Measurements from ENCODE around the gene RNU1-3. TPM values are rescaled to one million over a fixed set of nuclear protein-coding genes. Genes with fewer than 3 reads are reported as not detected.
"Not testable (repeated sequence)": the region's sequence is repeated elsewhere in the genome, so short reads cannot be mapped to it uniquely, and the experiment has no call there.

RNU1-3 gene
- total and polyA plus RNA-seq, 2 of the 8 experiments (the other 6 are each of a cell fraction or from before 2014, with no cell fraction given) = 145 to 1,303 TPM

DNA sequence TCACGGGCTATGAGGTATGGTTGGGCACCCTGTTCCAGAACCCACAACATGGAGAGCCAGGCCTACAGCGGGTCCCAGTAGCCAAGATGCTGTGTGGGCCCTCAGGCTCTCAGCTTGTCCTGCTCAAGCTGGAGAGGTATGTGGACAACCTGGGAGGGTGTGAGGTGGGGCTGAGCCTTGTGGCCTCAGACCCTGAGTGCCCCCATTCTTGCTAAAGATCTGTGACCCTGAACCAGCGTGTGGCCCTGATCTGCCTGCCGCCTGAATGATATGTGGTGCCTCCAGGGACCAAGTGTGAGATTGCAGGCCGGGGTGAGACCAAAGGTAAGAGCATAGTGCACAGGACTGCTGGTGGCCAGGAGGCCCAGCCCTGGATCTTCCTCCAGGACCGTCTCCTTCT is 17.4 kb downstream of the RNU1-3 start:
- CTCF ChIA-PET (ENCODE audit: partially characterized antibody); H3K14ac ChIP-seq (ENCODE audit: insufficient read length); POLR2A ChIA-PET (ENCODE audit: partially characterized antibody); H2BK5ac ChIP-seq (ENCODE audit: low read depth, low read length); H3K36me3 ChIP-seq (ENCODE audit: control insufficient read depth in 2 of 4, insufficient read depth in 4 of 4, low read length in 3 of 4); H3K27ac ChIP-seq (ENCODE audit: low read depth, low read length); H3K4me3 ChIP-seq (ENCODE audit: extremely low read depth in 1 of 4, insufficient read depth in 2 of 4, low read depth in 3 of 4, low read length in 4 of 4); H3K23ac ChIP-seq (ENCODE audit: insufficient read length); H3K9me3 ChIP-seq (ENCODE audit: insufficient read depth in 2 of 2, low read depth in 1 of 2, low read length in 1 of 2); H3K23me2 ChIP-seq (ENCODE audit: low read depth, low read length); H2BK120ac ChIP-seq (replicated peaks; ENCODE audit: low read depth, low read length); H3K79me1 ChIP-seq (ENCODE audit: low read depth, low read length); H3K9ac ChIP-seq (replicated peaks in 1 of 4; ENCODE audit: extremely low read depth in 1 of 4, low read depth in 3 of 4, low read length in 3 of 4); H3K4me2 ChIP-seq (ENCODE audit: insufficient read depth in 1 of 2, low read depth in 2 of 2, low read length in 2 of 2); FAIRE-seq; H4K5ac ChIP-seq (ENCODE audit: insufficient read length, low read depth, low read length); H2BK12ac ChIP-seq (ENCODE audit: low read depth, low read length); H3K79me2 ChIP-seq (ENCODE audit: control insufficient read depth in 1 of 2, insufficient read depth in 2 of 2, low read length in 2 of 2); H2AK5ac ChIP-seq (ENCODE audit: low read depth, low read length); H4K20me1 ChIP-seq (replicated peaks in 1 of 2; ENCODE audit: control insufficient read depth in 1 of 2, insufficient read depth in 2 of 2, low read length in 2 of 2); H3K56ac ChIP-seq (replicated peaks; ENCODE audit: insufficient read length, low read depth, low read length); H3K4ac ChIP-seq (replicated peaks; ENCODE audit: insufficient read length, low read depth, low read length); H2AFZ ChIP-seq (ENCODE audit: low read length); H2BK20ac ChIP-seq (ENCODE audit: low read length); H2BK15ac ChIP-seq (ENCODE audit: low read length); H4K91ac ChIP-seq (replicated peaks; ENCODE audit: insufficient read length, low read length); H3K18ac ChIP-seq (ENCODE audit: extremely low read depth, low read length): not testable (repeated sequence)
- WGBS, 2 experiments (ENCODE audit: extremely low coverage in 1 of 2, insufficient coverage in 1 of 2, insufficient read length in 1 of 2, insufficient replicate concordance in 2 of 2, low coverage in 1 of 2, low lambda C conversion rate in 2 of 2, missing lambda C conversion rate in 1 of 2) = 69% methylated on average over 5 of the region's 6 CpGs; no CpG with 5 or more reads in 1 of the 2 experiments
- peaks cover 0 to 11% (median 7%) of the 10 kb centered on the region in 4 experiments; a peak in 5 of 7 replicates for H3K4me1 ChIP-seq (replicated peaks in 1 of 4; ENCODE audit: control insufficient read depth in 3 of 4, insufficient read depth in 4 of 4, low read length in 3 of 4)
- peaks cover 9 to 23% (median 20%) of the 10 kb centered on the region in 4 experiments; a peak in 6 of 7 replicates for H3K27me3 ChIP-seq (replicated peaks in 1 of 4; ENCODE audit: control insufficient read depth in 3 of 4, extremely low read depth in 1 of 4, insufficient read depth in 3 of 4, low read length in 3 of 4)
- peak in 1 of 2 experiments; percentile 58 for DNase-seq (ENCODE audit: low read depth in 1 of 2, low spot score in 2 of 2)
- 0 out of 2 replicates have a peak overlapping the region, but pooled peaks have one; percentile 51 for H4K8ac ChIP-seq (ENCODE audit: extremely low read depth, insufficient read depth, low read length)

DNA sequence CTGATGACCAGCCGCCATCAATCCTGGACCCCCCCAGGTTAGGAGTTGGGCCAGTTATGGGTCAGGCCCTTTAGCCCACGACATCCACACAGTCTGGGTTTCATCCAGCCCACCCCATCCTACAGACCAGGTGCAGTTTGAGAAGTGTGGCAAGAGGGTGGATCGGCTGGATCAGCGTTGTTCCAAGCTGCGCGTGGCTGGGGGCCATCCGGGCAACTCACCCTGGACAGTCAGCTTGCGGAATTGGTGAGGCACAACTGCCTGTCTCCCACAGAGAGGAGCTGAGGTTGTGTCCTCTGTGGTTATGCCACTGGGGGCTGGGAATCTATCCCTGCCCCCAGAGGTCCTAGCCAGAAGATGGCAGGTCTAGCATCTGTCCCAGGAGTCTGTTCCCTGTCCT is 18.0 kb downstream of the RNU1-3 start:
- 85% methylated on average over 6 of the region's 8 CpGs; no CpG with 5 or more reads in 1 of the 2 experiments for WGBS, 2 experiments (ENCODE audit: extremely low coverage in 1 of 2, insufficient coverage in 1 of 2, insufficient read length in 1 of 2, insufficient replicate concordance in 2 of 2, low coverage in 1 of 2, low lambda C conversion rate in 2 of 2, missing lambda C conversion rate in 1 of 2)
- FAIRE-seq; H4K20me1 ChIP-seq (replicated peaks in 1 of 2; ENCODE audit: control insufficient read depth in 1 of 2, insufficient read depth in 2 of 2, low read length in 2 of 2): not testable (repeated sequence)

More for the DNA sequence above, 18.0 kb downstream of the RNU1-3 start:
- H3K23ac ChIP-seq (ENCODE audit: insufficient read length); H4K8ac ChIP-seq (ENCODE audit: extremely low read depth, insufficient read depth, low read length); H3K36me3 ChIP-seq (ENCODE audit: control insufficient read depth in 2 of 4, insufficient read depth in 4 of 4, low read length in 3 of 4); H2BK15ac ChIP-seq (ENCODE audit: low read length); H3K4me3 ChIP-seq (ENCODE audit: extremely low read depth in 1 of 4, insufficient read depth in 2 of 4, low read depth in 3 of 4, low read length in 4 of 4); CTCF ChIA-PET (ENCODE audit: partially characterized antibody); H3K18ac ChIP-seq (ENCODE audit: extremely low read depth, low read length); H4K5ac ChIP-seq (ENCODE audit: insufficient read length, low read depth, low read length); H2BK5ac ChIP-seq (ENCODE audit: low read depth, low read length); H3K27ac ChIP-seq (ENCODE audit: low read depth, low read length); H2BK12ac ChIP-seq (ENCODE audit: low read depth, low read length); H2AFZ ChIP-seq (ENCODE audit: low read length); H3K56ac ChIP-seq (replicated peaks; ENCODE audit: insufficient read length, low read depth, low read length); H3K4ac ChIP-seq (replicated peaks; ENCODE audit: insufficient read length, low read depth, low read length); H3K23me2 ChIP-seq (ENCODE audit: low read depth, low read length); H3K79me1 ChIP-seq (ENCODE audit: low read depth, low read length); H3K9me3 ChIP-seq (ENCODE audit: insufficient read depth in 2 of 2, low read depth in 1 of 2, low read length in 1 of 2); H4K91ac ChIP-seq (replicated peaks; ENCODE audit: insufficient read length, low read length); H3K14ac ChIP-seq (ENCODE audit: insufficient read length); H2BK120ac ChIP-seq (replicated peaks; ENCODE audit: low read depth, low read length); H2AK5ac ChIP-seq (ENCODE audit: low read depth, low read length); POLR2A ChIA-PET (ENCODE audit: partially characterized antibody); H3K79me2 ChIP-seq (ENCODE audit: control insufficient read depth in 1 of 2, insufficient read depth in 2 of 2, low read length in 2 of 2); H2BK20ac ChIP-seq (ENCODE audit: low read length); H3K9ac ChIP-seq (replicated peaks in 1 of 4; ENCODE audit: extremely low read depth in 1 of 4, low read depth in 3 of 4, low read length in 3 of 4); H3K4me2 ChIP-seq (ENCODE audit: insufficient read depth in 1 of 2, low read depth in 2 of 2, low read length in 2 of 2): not testable (repeated sequence)
- H3K27me3 ChIP-seq (replicated peaks in 1 of 4; ENCODE audit: control insufficient read depth in 3 of 4, extremely low read depth in 1 of 4, insufficient read depth in 3 of 4, low read length in 3 of 4) = peaks cover 9 to 27% (median 21%) of the 10 kb centered on the region in 4 experiments; a peak in 6 of 7 replicates
- peaks cover 0 to 15% (median 9%) of the 10 kb centered on the region in 4 experiments; a peak in 5 of 7 replicates for H3K4me1 ChIP-seq (replicated peaks in 1 of 4; ENCODE audit: control insufficient read depth in 3 of 4, insufficient read depth in 4 of 4, low read length in 3 of 4)
- DNase-seq (ENCODE audit: low read depth in 1 of 2, low spot score in 2 of 2) = peak in 1 of 2 experiments; percentile 39

Data from H1 (cell line).